Glomerular endothelial cell (primary cell): Measurements from ENCODE around the gene INS. TPM values are rescaled to one million over a fixed set of nuclear protein-coding genes. Genes with fewer than 3 reads are reported as not detected.

ENCODE experiments used
- DNase-seq: peaks from one replicate; pipeline ENCODE4 v3.0.0-alpha.2; 2011; ENCODE audit warnings: low read depth, low spot score; ENCODE audit errors: extremely low read depth
- total RNA-seq: library from RNA; depleted of rRNA; stranded (reverse); fragments of >200 nt; gene quantifications from 2 replicates; pipeline ENCODE4 v1.2.3, GENCODE V29; 2015

INS gene
- total RNA-seq: not detected in 2 replicates

- no peak for DNase-seq
Observed at GRCh38 chr11:2160736-2161259, at the start of gene INS. TSS of gene INS (minus strand) at chr11:2161209. CDS start at chr11:2160971, 238 bp downstream.

GRCh38 chr11:2210366-2211112 is 49.5 kb upstream of the INS start:
- DNase-seq: no peak

GRCh38 chr11:2209900-2210321 is 48.9 kb upstream of the INS start:
- no peak for DNase-seq

- DNase-seq: no peak
Observed at GRCh38 chr11:2209370-2209801, 48.4 kb upstream of the INS start.

GRCh38 chr11:2208691-2209369 is 47.8 kb upstream of the INS start:
- DNase-seq: no peak

- DNase-seq: no peak
Observed at GRCh38 chr11:2207773-2208621, 47.0 kb upstream of the INS start.

GRCh38 chr11:2207212-2207611 is 46.2 kb upstream of the INS start:
- DNase-seq: no peak

- no peak for DNase-seq
Observed at GRCh38 chr11:2205981-2206690, 45.1 kb upstream of the INS start.

- DNase-seq: no peak
Observed at GRCh38 chr11:2205214-2205720, 44.3 kb upstream of the INS start.

GRCh38 chr11:2204361-2205213 is 43.6 kb upstream of the INS start:
- no peak for DNase-seq

- DNase-seq: no peak
Observed at GRCh38 chr11:2203440-2204259, 42.6 kb upstream of the INS start.

GRCh38 chr11:2202900-2203439 is 42.0 kb upstream of the INS start:
- no peak for DNase-seq

- DNase-seq: no peak
Observed at GRCh38 chr11:2202071-2202899, 41.3 kb upstream of the INS start.

GRCh38 chr11:2201542-2201941 is 40.5 kb upstream of the INS start:
- DNase-seq: no peak

GRCh38 chr11:2200957-2201519 is 40.0 kb upstream of the INS start:
- no peak for DNase-seq

GRCh38 chr11:2200536-2200935 is 39.5 kb upstream of the INS start:
- DNase-seq: no peak
